Measurements from ENCODE around the gene PKP4. TPM values are rescaled to one million over a fixed set of nuclear protein-coding genes. Genes with fewer than 3 reads are reported as not detected.

PKP4 gene
- total and polyA plus RNA-seq, 2 experiments from 2014 or later, result 35.7 to 92.3 TPM

DNA sequence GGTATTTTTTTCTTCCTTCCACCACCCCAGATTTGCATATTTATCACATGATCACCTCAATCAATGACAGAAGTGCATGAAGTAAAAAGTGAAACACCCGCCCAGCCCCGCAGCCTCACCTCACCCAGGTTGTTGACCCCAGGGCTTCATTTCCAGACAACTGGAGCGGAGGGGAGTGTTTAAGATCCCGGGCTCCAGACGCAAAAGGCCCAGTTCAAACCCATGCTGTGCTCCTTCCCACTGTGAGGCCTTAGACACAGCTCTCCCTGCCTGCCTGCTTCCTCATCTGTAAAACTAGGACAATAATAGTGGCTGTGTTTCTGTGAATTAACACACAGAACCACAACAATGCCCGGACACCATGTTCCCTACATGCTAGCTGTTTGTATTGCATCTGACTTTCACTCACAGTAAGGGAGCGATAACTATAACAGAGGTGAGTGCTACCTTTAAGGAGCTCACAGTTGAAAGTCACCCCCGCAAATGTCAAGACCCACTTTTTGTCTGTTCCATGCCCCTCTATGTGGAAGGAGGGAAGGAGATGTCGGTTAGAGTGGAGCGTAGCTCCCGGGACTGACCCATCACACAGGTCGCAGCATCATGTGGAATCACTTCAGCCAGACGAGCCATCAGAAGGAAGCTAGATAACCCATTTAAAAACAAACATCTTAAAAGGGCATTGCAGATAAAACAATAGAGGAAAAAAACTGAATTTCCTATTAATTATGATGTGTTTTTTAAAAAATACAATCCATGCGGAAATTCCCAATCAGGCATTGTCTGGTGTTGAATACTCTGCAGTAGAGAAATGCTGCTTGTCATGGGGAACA, 260.8 kb downstream of the PKP4 start:
- Histone ChIP-seq H3K4me2 (no peak overlapping the region), H3F3A (replicated peaks; ENCODE audit: low read depth) (no peaks in the 10 kb centered on the region), H3K27ac (ENCODE audit: low read depth) (no peak overlapping the region), H3K9me2 (ENCODE audit: insufficient read depth) (no peaks in the 10 kb centered on the region; the same call in 1 of the 2 replicates), H3K4me1 (ENCODE audit: insufficient read depth) (no peaks in the 10 kb centered on the region), H2AFZ (peak overlapping the region; percentile 86), H3K79me2 (replicated peaks; ENCODE audit: insufficient read depth) (no peaks in the 10 kb centered on the region), H4K20me1 (replicated peaks; ENCODE audit: insufficient read depth) (no peaks in the 10 kb centered on the region), H3K36me3 (ENCODE audit: insufficient read depth) (no peaks in the 10 kb centered on the region), H3K27me3 (ENCODE audit: insufficient read depth) (no peaks in the 10 kb centered on the region), H3K4me3 (no peak overlapping the region)
- no peaks in the 10 kb centered on the region for H3K36me3 Mint-ChIP-seq (ENCODE audit: low read depth)
- no peak for TF ChIP-seq CREB1 (CRISPR knock-in tag; IDR thresholded peaks at IDR 0.05; ENCODE audit: low read depth)
- TF ChIP-seq, protein P1, sequence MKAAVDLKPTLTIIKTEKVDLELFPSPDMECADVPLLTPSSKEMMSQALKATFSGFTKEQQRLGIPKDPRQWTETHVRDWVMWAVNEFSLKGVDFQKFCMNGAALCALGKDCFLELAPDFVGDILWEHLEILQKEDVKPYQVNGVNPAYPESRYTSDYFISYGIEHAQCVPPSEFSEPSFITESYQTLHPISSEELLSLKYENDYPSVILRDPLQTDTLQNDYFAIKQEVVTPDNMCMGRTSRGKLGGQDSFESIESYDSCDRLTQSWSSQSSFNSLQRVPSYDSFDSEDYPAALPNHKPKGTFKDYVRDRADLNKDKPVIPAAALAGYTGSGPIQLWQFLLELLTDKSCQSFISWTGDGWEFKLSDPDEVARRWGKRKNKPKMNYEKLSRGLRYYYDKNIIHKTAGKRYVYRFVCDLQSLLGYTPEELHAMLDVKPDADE (IDR thresholded peaks at IDR 0.05), result no peak
- TF ChIP-seq ZNF331 (CRISPR knock-in tag; IDR thresholded peaks at IDR 0.05; ENCODE audit: low read depth), result no peak
- peaks cover 13% of the 10 kb centered on the region; the same call in 1 of the 3 replicates for H3K9me3 Mint-ChIP-seq
- DNase-seq (ENCODE audit: low spot score) (no peak), ATAC-seq (peak; percentile 40; the same call in 2 of the 3 replicates)
- no peak overlapping the region for H3K4me3 Mint-ChIP-seq
- H3K27ac Mint-ChIP-seq, result no peak overlapping the region
- peaks cover 1% of the 10 kb centered on the region for H3K27me3 Mint-ChIP-seq (ENCODE audit: insufficient read depth, low read depth, poor library complexity)
- H3K4me1 Mint-ChIP-seq, result peaks cover 13% of the 10 kb centered on the region; the same call in 2 of the 3 replicates

DNA sequence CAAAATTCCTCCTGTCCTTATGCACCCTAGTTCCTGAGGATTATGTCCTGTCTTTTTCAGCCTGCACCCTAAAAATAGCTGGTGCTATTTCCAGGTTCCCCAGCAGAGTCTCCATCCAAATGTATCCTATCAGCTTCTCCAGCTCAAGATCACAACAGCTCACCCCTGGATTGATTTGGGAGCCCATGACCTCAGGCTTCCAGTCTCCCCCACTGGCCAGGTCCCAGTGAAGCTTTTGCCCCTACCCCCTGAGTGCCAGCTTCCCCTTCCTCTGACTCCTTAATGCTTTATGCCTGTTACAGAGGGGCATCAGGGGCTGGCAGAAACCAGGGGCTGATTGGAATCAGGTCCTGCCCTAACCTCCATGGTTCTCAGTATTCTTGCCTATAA, 261.4 kb downstream of the PKP4 start:
- no peak for ATAC-seq
- H3K4me2 ChIP-seq, result no peak overlapping the region
- H3K36me3 ChIP-seq (ENCODE audit: insufficient read depth), result no peaks in the 10 kb centered on the region
- H3K27me3 Mint-ChIP-seq (ENCODE audit: insufficient read depth, low read depth, poor library complexity), result peaks cover 1% of the 10 kb centered on the region
- H3K27ac ChIP-seq (ENCODE audit: low read depth), result no peak overlapping the region
- H2AFZ ChIP-seq, result no peak overlapping the region
- no peaks in the 10 kb centered on the region for H3K4me1 ChIP-seq (ENCODE audit: insufficient read depth)
- no peaks in the 10 kb centered on the region for H3F3A ChIP-seq (replicated peaks; ENCODE audit: low read depth)
- peaks cover 13% of the 10 kb centered on the region; the same call in 2 of the 3 replicates for H3K4me1 Mint-ChIP-seq
- DNase-seq (ENCODE audit: low spot score), result no peak
- H3K4me3 Mint-ChIP-seq, result no peak overlapping the region
- no peaks in the 10 kb centered on the region for H3K36me3 Mint-ChIP-seq (ENCODE audit: low read depth)
- H3K79me2 ChIP-seq (replicated peaks; ENCODE audit: insufficient read depth), result no peaks in the 10 kb centered on the region
- no peak overlapping the region for H3K27ac Mint-ChIP-seq
- H3K4me3 ChIP-seq, result no peak overlapping the region
- H3K9me3 Mint-ChIP-seq, result peaks cover 8% of the 10 kb centered on the region; the same call in 1 of the 3 replicates
- no peaks in the 10 kb centered on the region for H3K27me3 ChIP-seq (ENCODE audit: insufficient read depth)
- no peaks in the 10 kb centered on the region; the same call in 1 of the 2 replicates for H3K9me2 ChIP-seq (ENCODE audit: insufficient read depth)
- H4K20me1 ChIP-seq (replicated peaks; ENCODE audit: insufficient read depth), result no peaks in the 10 kb centered on the region
- TF ChIP-seq, protein P1 (IDR thresholded peaks at IDR 0.05), result no peak
- no peak for TF ChIP-seq ZNF331 (CRISPR knock-in tag; IDR thresholded peaks at IDR 0.05; ENCODE audit: low read depth)
- TF ChIP-seq NANOG (IDR thresholded peaks at IDR 0.05; ENCODE audit: borderline replicate concordance), result no peak
- no peak for TF ChIP-seq JUNB (IDR thresholded peaks at IDR 0.05; ENCODE audit: unreplicated experiment)
- TF ChIP-seq, protein P2, sequence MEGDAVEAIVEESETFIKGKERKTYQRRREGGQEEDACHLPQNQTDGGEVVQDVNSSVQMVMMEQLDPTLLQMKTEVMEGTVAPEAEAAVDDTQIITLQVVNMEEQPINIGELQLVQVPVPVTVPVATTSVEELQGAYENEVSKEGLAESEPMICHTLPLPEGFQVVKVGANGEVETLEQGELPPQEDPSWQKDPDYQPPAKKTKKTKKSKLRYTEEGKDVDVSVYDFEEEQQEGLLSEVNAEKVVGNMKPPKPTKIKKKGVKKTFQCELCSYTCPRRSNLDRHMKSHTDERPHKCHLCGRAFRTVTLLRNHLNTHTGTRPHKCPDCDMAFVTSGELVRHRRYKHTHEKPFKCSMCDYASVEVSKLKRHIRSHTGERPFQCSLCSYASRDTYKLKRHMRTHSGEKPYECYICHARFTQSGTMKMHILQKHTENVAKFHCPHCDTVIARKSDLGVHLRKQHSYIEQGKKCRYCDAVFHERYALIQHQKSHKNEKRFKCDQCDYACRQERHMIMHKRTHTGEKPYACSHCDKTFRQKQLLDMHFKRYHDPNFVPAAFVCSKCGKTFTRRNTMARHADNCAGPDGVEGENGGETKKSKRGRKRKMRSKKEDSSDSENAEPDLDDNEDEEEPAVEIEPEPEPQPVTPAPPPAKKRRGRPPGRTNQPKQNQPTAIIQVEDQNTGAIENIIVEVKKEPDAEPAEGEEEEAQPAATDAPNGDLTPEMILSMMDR (conservative IDR thresholded peaks at IDR 0.05; ENCODE audit: low read depth in 2 of 2), result no peak
- no peak for TF ChIP-seq CREB1 (CRISPR knock-in tag; IDR thresholded peaks at IDR 0.05; ENCODE audit: low read depth)
- no peak for TF ChIP-seq EZH2 (IDR thresholded peaks at IDR 0.05; ENCODE audit: low read depth, unreplicated experiment)
- no peak for TF ChIP-seq STAT1 (IDR thresholded peaks at IDR 0.05; ENCODE audit: unreplicated experiment)
- TF ChIP-seq POLR2AphosphoS5 (IDR thresholded peaks at IDR 0.05; ENCODE audit: low read depth), result no peak
- TF ChIP-seq ZNF114 (CRISPR knock-in tag; IDR thresholded peaks at IDR 0.05), result no peak
